Measurements from ENCODE around the gene SFMBT1. TPM values are rescaled to one million over a fixed set of nuclear protein-coding genes. Genes with fewer than 3 reads are reported as not detected.

SFMBT1 gene
- total RNA-seq, 1 donor from 2014 or later: 6.5 TPM

GRCh38 chr3:52879581-52879980 is 166.3 kb downstream of the SFMBT1 start:
- Mint-ChIP-seq H3K27ac (ENCODE audit: unreplicated experiment) (no peak overlapping the region), H3K9me3 (ENCODE audit: unreplicated experiment) (peaks cover 1% of the 10 kb centered on the region), H3K4me3 (ENCODE audit: unreplicated experiment) (no peak overlapping the region), H3K27me3 (ENCODE audit: unreplicated experiment) (no peaks in the 10 kb centered on the region), H3K36me3 (ENCODE audit: unreplicated experiment) (peaks cover under 1% of the 10 kb centered on the region), H3K4me1 (ENCODE audit: low read depth, unreplicated experiment) (peaks cover 3% of the 10 kb centered on the region)
- DNase-seq: no peak
- TF ChIP-seq, protein P1, sequence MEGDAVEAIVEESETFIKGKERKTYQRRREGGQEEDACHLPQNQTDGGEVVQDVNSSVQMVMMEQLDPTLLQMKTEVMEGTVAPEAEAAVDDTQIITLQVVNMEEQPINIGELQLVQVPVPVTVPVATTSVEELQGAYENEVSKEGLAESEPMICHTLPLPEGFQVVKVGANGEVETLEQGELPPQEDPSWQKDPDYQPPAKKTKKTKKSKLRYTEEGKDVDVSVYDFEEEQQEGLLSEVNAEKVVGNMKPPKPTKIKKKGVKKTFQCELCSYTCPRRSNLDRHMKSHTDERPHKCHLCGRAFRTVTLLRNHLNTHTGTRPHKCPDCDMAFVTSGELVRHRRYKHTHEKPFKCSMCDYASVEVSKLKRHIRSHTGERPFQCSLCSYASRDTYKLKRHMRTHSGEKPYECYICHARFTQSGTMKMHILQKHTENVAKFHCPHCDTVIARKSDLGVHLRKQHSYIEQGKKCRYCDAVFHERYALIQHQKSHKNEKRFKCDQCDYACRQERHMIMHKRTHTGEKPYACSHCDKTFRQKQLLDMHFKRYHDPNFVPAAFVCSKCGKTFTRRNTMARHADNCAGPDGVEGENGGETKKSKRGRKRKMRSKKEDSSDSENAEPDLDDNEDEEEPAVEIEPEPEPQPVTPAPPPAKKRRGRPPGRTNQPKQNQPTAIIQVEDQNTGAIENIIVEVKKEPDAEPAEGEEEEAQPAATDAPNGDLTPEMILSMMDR (IDR thresholded peaks at IDR 0.05; ENCODE audit: partially characterized antibody, unreplicated experiment): no peak

- H3K36me3 Mint-ChIP-seq (ENCODE audit: unreplicated experiment): no peaks in the 10 kb centered on the region
- TF ChIP-seq, protein P1 (IDR thresholded peaks at IDR 0.05; ENCODE audit: partially characterized antibody, unreplicated experiment): no peak
- H3K27ac Mint-ChIP-seq (ENCODE audit: unreplicated experiment): no peak overlapping the region
- peaks cover 4% of the 10 kb centered on the region for H3K4me1 Mint-ChIP-seq (ENCODE audit: low read depth, unreplicated experiment)
- no peak overlapping the region for H3K4me3 Mint-ChIP-seq (ENCODE audit: unreplicated experiment)
- no peak for DNase-seq
- H3K27me3 Mint-ChIP-seq (ENCODE audit: unreplicated experiment): no peaks in the 10 kb centered on the region
- H3K9me3 Mint-ChIP-seq (ENCODE audit: unreplicated experiment): peaks cover 1% of the 10 kb centered on the region
These were observed 166.8 kb downstream of the SFMBT1 start for GRCh38 chr3:52879090-52879489.

DNA sequence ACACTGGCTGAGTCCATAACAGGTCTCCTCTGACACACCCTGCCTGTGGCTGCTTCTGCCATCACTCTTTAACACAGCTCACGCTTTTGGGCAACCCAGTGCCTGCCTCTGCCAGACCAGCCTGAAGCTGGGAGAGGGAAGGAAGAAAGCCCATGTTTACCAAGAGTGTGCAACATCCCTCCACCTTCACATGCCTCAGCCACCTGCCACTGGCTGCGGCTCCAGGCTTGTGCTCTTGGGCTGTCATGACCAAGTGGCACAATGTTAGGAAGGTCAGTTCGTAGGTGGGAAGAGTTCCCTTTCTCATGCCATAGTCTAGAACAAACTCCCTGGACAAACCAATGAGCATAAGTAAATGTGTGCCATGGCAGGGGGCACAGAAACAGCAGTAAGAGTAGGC is 168.8 kb downstream of the SFMBT1 start:
- DNase-seq: no peak
- Mint-ChIP-seq H3K9me3 (ENCODE audit: unreplicated experiment) (peaks cover 1% of the 10 kb centered on the region), H3K27me3 (ENCODE audit: unreplicated experiment) (no peaks in the 10 kb centered on the region), H3K4me3 (ENCODE audit: unreplicated experiment) (no peak overlapping the region), H3K36me3 (ENCODE audit: unreplicated experiment) (no peaks in the 10 kb centered on the region), H3K27ac (ENCODE audit: unreplicated experiment) (no peak overlapping the region), H3K4me1 (ENCODE audit: low read depth, unreplicated experiment) (peaks cover 15% of the 10 kb centered on the region)
- TF ChIP-seq, protein P1 (IDR thresholded peaks at IDR 0.05; ENCODE audit: partially characterized antibody, unreplicated experiment): no peak

DNA sequence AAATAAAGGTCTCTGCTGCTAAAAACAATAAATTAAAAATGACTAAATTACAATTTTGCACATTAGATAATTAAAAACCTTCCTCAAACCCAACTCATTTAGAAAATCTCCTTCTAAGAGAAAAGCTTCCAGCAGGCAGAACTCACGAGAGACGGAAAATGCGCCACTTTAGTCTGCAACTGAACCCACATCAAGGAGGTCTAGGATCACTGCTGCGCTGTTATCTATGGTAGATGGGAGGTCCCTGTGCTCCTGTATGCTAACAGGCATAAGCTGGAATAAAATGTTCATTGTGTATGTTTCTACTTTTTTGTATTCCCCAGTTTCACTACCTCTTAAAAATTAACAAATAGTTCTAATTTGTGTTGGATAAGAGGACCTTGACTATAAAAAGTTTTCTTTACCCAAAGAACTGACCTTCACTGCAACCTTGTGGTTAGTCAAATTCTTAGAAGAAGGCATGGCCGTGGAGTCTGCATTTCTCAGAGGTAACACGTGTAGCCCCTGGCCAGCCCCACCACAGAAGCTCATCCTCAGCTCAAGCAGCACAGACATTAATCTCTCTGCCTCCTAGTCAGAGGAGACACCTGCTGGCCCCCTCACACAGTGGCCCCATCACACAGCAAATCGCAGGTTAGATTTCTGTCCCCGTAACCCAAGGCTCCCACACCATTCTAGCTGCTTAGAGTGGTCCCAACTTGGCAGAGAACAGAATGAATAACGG is 170.8 kb downstream of the SFMBT1 start:
- H3K4me3 Mint-ChIP-seq (ENCODE audit: unreplicated experiment): no peak overlapping the region
- TF ChIP-seq, protein P1 (IDR thresholded peaks at IDR 0.05; ENCODE audit: partially characterized antibody, unreplicated experiment): no peak
- peaks cover 15% of the 10 kb centered on the region for H3K4me1 Mint-ChIP-seq (ENCODE audit: low read depth, unreplicated experiment)
- no peak overlapping the region for H3K27ac Mint-ChIP-seq (ENCODE audit: unreplicated experiment)
- DNase-seq: no peak
- peaks cover 1% of the 10 kb centered on the region for H3K9me3 Mint-ChIP-seq (ENCODE audit: unreplicated experiment)
- H3K36me3 Mint-ChIP-seq (ENCODE audit: unreplicated experiment): no peaks in the 10 kb centered on the region
- H3K27me3 Mint-ChIP-seq (ENCODE audit: unreplicated experiment): no peaks in the 10 kb centered on the region

DNA sequence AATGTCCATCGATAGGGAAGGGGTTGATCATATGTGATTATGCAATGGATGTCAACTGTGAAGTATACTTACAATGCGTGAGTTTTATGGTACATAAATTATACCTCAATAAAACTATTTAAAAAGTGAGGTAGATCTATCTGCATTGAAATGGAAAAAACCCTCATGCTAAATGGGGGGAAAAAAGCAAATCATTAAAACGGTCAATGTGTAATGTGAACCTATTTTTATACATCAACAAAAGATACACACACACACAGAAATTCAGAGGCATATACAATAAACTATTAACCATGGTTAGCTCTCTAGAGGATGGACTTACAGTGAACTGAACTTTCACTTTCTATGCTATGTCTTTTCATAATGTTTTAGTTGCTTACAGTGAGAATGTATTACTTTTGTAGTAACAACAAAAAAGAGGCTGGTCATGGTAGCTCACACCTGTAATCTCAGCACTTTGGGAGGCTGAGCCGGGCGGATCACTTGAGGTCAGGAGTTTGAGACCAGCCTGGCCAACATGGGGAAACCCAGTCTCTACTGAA is 171.6 kb downstream of the SFMBT1 start:
- TF ChIP-seq, protein P1 (IDR thresholded peaks at IDR 0.05; ENCODE audit: partially characterized antibody, unreplicated experiment): no peak
- Mint-ChIP-seq H3K4me3 (ENCODE audit: unreplicated experiment) (no peak overlapping the region), H3K36me3 (ENCODE audit: unreplicated experiment) (no peaks in the 10 kb centered on the region), H3K4me1 (ENCODE audit: low read depth, unreplicated experiment) (peaks cover 15% of the 10 kb centered on the region), H3K27ac (ENCODE audit: unreplicated experiment) (no peak overlapping the region), H3K9me3 (ENCODE audit: unreplicated experiment) (peaks cover under 1% of the 10 kb centered on the region), H3K27me3 (ENCODE audit: unreplicated experiment) (no peaks in the 10 kb centered on the region)
- no peak for DNase-seq

Measured in glutamatergic neuron (in vitro differentiated cells).